ENCODE results near the gene STK32C. TPM values are rescaled to one million over a fixed set of nuclear protein-coding genes. Genes with fewer than 3 reads are reported as not detected.
"Not testable (repeated sequence)": the region's sequence is repeated elsewhere in the genome, so short reads cannot be mapped to it uniquely, and the experiment has no call there.

Gene STK32C
- total and polyA plus RNA-seq, 4 donors, result 4.9 to 12.4 (median 9.7) TPM

GRCh38 chr10:132220996-132221395 is 86.8 kb downstream of the STK32C start:
- not testable (repeated sequence) for H3K9me3 ChIP-seq (ENCODE audit: control insufficient read depth, low read length); H3K4me1 ChIP-seq (ENCODE audit: control insufficient read depth in 1 of 2, insufficient read depth in 2 of 2, low read length in 2 of 2); H3K36me3 ChIP-seq (ENCODE audit: control insufficient read depth in 1 of 2, insufficient read depth in 2 of 2, low read length in 1 of 2); H3K4me3 ChIP-seq (ENCODE audit: low read length in 2 of 2); H3K27me3 ChIP-seq (ENCODE audit: control insufficient read depth in 1 of 2, insufficient read depth in 2 of 2, low read length in 1 of 2); ATAC-seq (ENCODE audit: low FRiP score); H3K27ac ChIP-seq (ENCODE audit: low read depth in 1 of 2, low read length in 2 of 2); DNase-seq
- intact Hi-C loops (cut with DNase I), result loop anchor here in 1 of 2 donors (5.0 kb wide), 2 partner anchors 131 to 231 kb away; no protein-coding TSS in a partner anchor
- WGBS, 2 donors, result 88 to 90% methylated on average over 18 of the region's 18 CpGs

- H3K4me3 ChIP-seq (ENCODE audit: low read length in 2 of 2), result no peak overlapping the region
- 88 to 91% methylated on average over 9 of the region's 9 CpGs for WGBS, 2 donors
- no peaks in the 10 kb centered on the region for H3K27me3 ChIP-seq (ENCODE audit: control insufficient read depth in 1 of 2, insufficient read depth in 2 of 2, low read length in 1 of 2)
- no peak for DNase-seq
- intact Hi-C loops (cut with DNase I), result loop anchor here in 1 of 2 donors (5.0 kb wide), 2 partner anchors 132 to 232 kb away; no protein-coding TSS in a partner anchor
- no peak for ATAC-seq (ENCODE audit: low FRiP score)
- no peaks in the 10 kb centered on the region for H3K4me1 ChIP-seq (ENCODE audit: control insufficient read depth in 1 of 2, insufficient read depth in 2 of 2, low read length in 2 of 2)
- H3K36me3 ChIP-seq (ENCODE audit: control insufficient read depth in 1 of 2, insufficient read depth in 2 of 2, low read length in 1 of 2), result no peaks in the 10 kb centered on the region
- H3K9me3 ChIP-seq (ENCODE audit: control insufficient read depth, low read length), result no peaks in the 10 kb centered on the region
- no peak overlapping the region for H3K27ac ChIP-seq (ENCODE audit: low read depth in 1 of 2, low read length in 2 of 2)
These were observed 87.7 kb downstream of the STK32C start for GRCh38 chr10:132220061-132220460.

- Histone ChIP-seq H3K27ac (ENCODE audit: low read depth in 1 of 2, low read length in 2 of 2) (no peak overlapping the region), H3K27me3 (ENCODE audit: control insufficient read depth in 1 of 2, insufficient read depth in 2 of 2, low read length in 1 of 2) (no peaks in the 10 kb centered on the region), H3K36me3 (ENCODE audit: control insufficient read depth in 1 of 2, insufficient read depth in 2 of 2, low read length in 1 of 2) (no peaks in the 10 kb centered on the region), H3K9me3 (ENCODE audit: control insufficient read depth, low read length) (peaks cover 1% of the 10 kb centered on the region), H3K4me3 (ENCODE audit: low read length in 2 of 2) (no peak overlapping the region), H3K4me1 (ENCODE audit: control insufficient read depth in 1 of 2, insufficient read depth in 2 of 2, low read length in 2 of 2) (no peaks in the 10 kb centered on the region)
- ATAC-seq (ENCODE audit: low FRiP score) (no peak), DNase-seq (no peak)
- intact Hi-C loops (cut with DNase I), result no loop called here
- 69 to 73% methylated on average over 7 of the region's 7 CpGs for WGBS, 2 donors
These were observed 88.3 kb downstream of the STK32C start for GRCh38 chr10:132219486-132219885.

- H3K27me3 ChIP-seq (ENCODE audit: control insufficient read depth in 1 of 2, insufficient read depth in 2 of 2, low read length in 1 of 2); H3K9me3 ChIP-seq (ENCODE audit: control insufficient read depth, low read length); intact Hi-C loops (cut with DNase I); H3K4me3 ChIP-seq (ENCODE audit: low read length in 2 of 2); H3K4me1 ChIP-seq (ENCODE audit: control insufficient read depth in 1 of 2, insufficient read depth in 2 of 2, low read length in 2 of 2); DNase-seq; H3K36me3 ChIP-seq (ENCODE audit: control insufficient read depth in 1 of 2, insufficient read depth in 2 of 2, low read length in 1 of 2); ATAC-seq (ENCODE audit: low FRiP score); H3K27ac ChIP-seq (ENCODE audit: low read depth in 1 of 2, low read length in 2 of 2): not testable (repeated sequence)
- 88% methylated on average over 3 of the region's 3 CpGs for WGBS, 2 donors
These were observed 91.3 kb downstream of the STK32C start for GRCh38 chr10:132216441-132216840.

- intact Hi-C loops (cut with DNase I), result no loop called here
- Histone ChIP-seq H3K27ac (ENCODE audit: low read depth in 1 of 2, low read length in 2 of 2) (no peak overlapping the region), H3K36me3 (ENCODE audit: control insufficient read depth in 1 of 2, insufficient read depth in 2 of 2, low read length in 1 of 2) (no peaks in the 10 kb centered on the region), H3K4me1 (ENCODE audit: control insufficient read depth in 1 of 2, insufficient read depth in 2 of 2, low read length in 2 of 2) (no peaks in the 10 kb centered on the region), H3K27me3 (ENCODE audit: control insufficient read depth in 1 of 2, insufficient read depth in 2 of 2, low read length in 1 of 2) (no peaks in the 10 kb centered on the region), H3K9me3 (ENCODE audit: control insufficient read depth, low read length) (peaks cover 5% of the 10 kb centered on the region), H3K4me3 (ENCODE audit: low read length in 2 of 2) (no peak overlapping the region)
- WGBS, 2 donors, result 64 to 69% methylated on average over 4 of the region's 4 CpGs
- ATAC-seq (ENCODE audit: low FRiP score) (no peak), DNase-seq (no peak)
These were observed 93.8 kb downstream of the STK32C start for GRCh38 chr10:132213917-132214316.

- H3K4me3 ChIP-seq (ENCODE audit: low read length in 2 of 2), result no peak overlapping the region
- DNase-seq, result no peak
- no peaks in the 10 kb centered on the region for H3K27me3 ChIP-seq (ENCODE audit: control insufficient read depth in 1 of 2, insufficient read depth in 2 of 2, low read length in 1 of 2)
- no peak for ATAC-seq (ENCODE audit: low FRiP score)
- no peaks in the 10 kb centered on the region for H3K4me1 ChIP-seq (ENCODE audit: control insufficient read depth in 1 of 2, insufficient read depth in 2 of 2, low read length in 2 of 2)
- H3K36me3 ChIP-seq (ENCODE audit: control insufficient read depth in 1 of 2, insufficient read depth in 2 of 2, low read length in 1 of 2), result no peaks in the 10 kb centered on the region
- WGBS, 2 donors, result 89 to 91% methylated on average over 9 of the region's 9 CpGs
- intact Hi-C loops (cut with DNase I), result no loop called here
- peaks cover 5% of the 10 kb centered on the region for H3K9me3 ChIP-seq (ENCODE audit: control insufficient read depth, low read length)
- H3K27ac ChIP-seq (ENCODE audit: low read depth in 1 of 2, low read length in 2 of 2), result no peak overlapping the region
These were observed 94.9 kb downstream of the STK32C start for GRCh38 chr10:132212816-132213215.

GRCh38 chr10:132211246-132211645 is 96.5 kb downstream of the STK32C start:
- intact Hi-C loops (cut with DNase I), result no loop called here
- 86% methylated on average over 14 of the region's 14 CpGs for WGBS, 2 donors
- H3K9me3 ChIP-seq (ENCODE audit: control insufficient read depth, low read length), result peaks cover 5% of the 10 kb centered on the region
- H3K4me3 ChIP-seq (ENCODE audit: low read length in 2 of 2), result no peak overlapping the region
- H3K27ac ChIP-seq (ENCODE audit: low read depth in 1 of 2, low read length in 2 of 2), result no peak overlapping the region
- H3K4me1 ChIP-seq (ENCODE audit: control insufficient read depth in 1 of 2, insufficient read depth in 2 of 2, low read length in 2 of 2), result no peaks in the 10 kb centered on the region
- ATAC-seq (ENCODE audit: low FRiP score), result no peak
- DNase-seq, result no peak
- H3K27me3 ChIP-seq (ENCODE audit: control insufficient read depth in 1 of 2, insufficient read depth in 2 of 2, low read length in 1 of 2), result no peaks in the 10 kb centered on the region
- no peaks in the 10 kb centered on the region for H3K36me3 ChIP-seq (ENCODE audit: control insufficient read depth in 1 of 2, insufficient read depth in 2 of 2, low read length in 1 of 2)

- no peaks in the 10 kb centered on the region for H3K27me3 ChIP-seq (ENCODE audit: control insufficient read depth in 1 of 2, insufficient read depth in 2 of 2, low read length in 1 of 2)
- H3K9me3 ChIP-seq (ENCODE audit: control insufficient read depth, low read length), result peaks cover 5% of the 10 kb centered on the region
- intact Hi-C loops (cut with DNase I), result no loop called here
- DNase-seq (no peak), ATAC-seq (ENCODE audit: low FRiP score) (peak; percentile 10)
- H3K4me3 ChIP-seq (ENCODE audit: low read length in 2 of 2), result no peak overlapping the region
- H3K4me1 ChIP-seq (ENCODE audit: control insufficient read depth in 1 of 2, insufficient read depth in 2 of 2, low read length in 2 of 2), result no peaks in the 10 kb centered on the region
- 88 to 90% methylated on average over 14 of the region's 14 CpGs for WGBS, 2 donors
- no peak overlapping the region for H3K27ac ChIP-seq (ENCODE audit: low read depth in 1 of 2, low read length in 2 of 2)
- H3K36me3 ChIP-seq (ENCODE audit: control insufficient read depth in 1 of 2, insufficient read depth in 2 of 2, low read length in 1 of 2), result no peaks in the 10 kb centered on the region
These were observed 97.0 kb downstream of the STK32C start for GRCh38 chr10:132210766-132211165.

- DNase-seq, result no peak
- Histone ChIP-seq H3K4me1 (ENCODE audit: control insufficient read depth in 1 of 2, insufficient read depth in 2 of 2, low read length in 2 of 2) (no peaks in the 10 kb centered on the region), H3K36me3 (ENCODE audit: control insufficient read depth in 1 of 2, insufficient read depth in 2 of 2, low read length in 1 of 2) (no peaks in the 10 kb centered on the region), H3K27me3 (ENCODE audit: control insufficient read depth in 1 of 2, insufficient read depth in 2 of 2, low read length in 1 of 2) (no peaks in the 10 kb centered on the region), H3K9me3 (ENCODE audit: control insufficient read depth, low read length) (peaks cover 5% of the 10 kb centered on the region), H3K27ac (ENCODE audit: low read depth in 1 of 2, low read length in 2 of 2) (no peak overlapping the region), H3K4me3 (ENCODE audit: low read length in 2 of 2) (no peak overlapping the region)
- 88% methylated on average over 23 of the region's 23 CpGs for WGBS, 2 donors
- intact Hi-C loops (cut with DNase I), result no loop called here
- ATAC-seq (ENCODE audit: low FRiP score), result no peak
These were observed 97.7 kb downstream of the STK32C start for GRCh38 chr10:132209978-132210530.
